Keratinocyte (primary cell): Measurements from ENCODE around the gene SPON1. TPM values are rescaled to one million over a fixed set of nuclear protein-coding genes. Genes with fewer than 3 reads are reported as not detected.

ENCODE experiments used
- DNase-seq: peaks from one replicate; pipeline ENCODE4 v3.0.0-alpha.2; 2011; ENCODE audit warnings: low read depth, missing footprints, low spot score
- FAIRE-seq: peaks from 2 replicates; lab custom pipeline; 2011; peaks lifted over from hg19 to GRCh38; lab: Jason Lieb, UNC
- H2AFZ ChIP-seq: 2 replicates; pipeline ENCODE4 v1.6.0; 2012; ENCODE audit warnings: low read length, control low read depth, inconsistent platforms; ENCODE audit not compliant: control insufficient read depth
- H3K27ac ChIP-seq: 2 replicates; pipeline ENCODE4 v1.5.1; 2011; ENCODE audit warnings: low read length; ENCODE audit not compliant: control insufficient read depth, insufficient read depth
- H3K27me3 ChIP-seq: 3 replicates; pipeline ENCODE4 v1.6.0; 2011; ENCODE audit warnings: low read length; ENCODE audit not compliant: control insufficient read depth, insufficient read depth; ENCODE audit errors: extremely low read depth
- H3K36me3 ChIP-seq, 2 experiments: 2 replicates in 1 of 2; 3 replicates in 1 of 2; pipeline ENCODE4 v1.5.1; 2011; ENCODE audit warnings: low read length in 2 of 2, mild to moderate bottlenecking in 1 of 2; ENCODE audit not compliant: control insufficient read depth in 2 of 2, insufficient read depth in 2 of 2; ENCODE audit errors: extremely low read depth in 1 of 2
- H3K4me1 ChIP-seq: 3 replicates; pipeline ENCODE4 v1.5.1; 2011; ENCODE audit warnings: low read length; ENCODE audit not compliant: control insufficient read depth, insufficient read depth; ENCODE audit errors: extremely low read depth
- H3K4me2 ChIP-seq: 3 replicates; pipeline ENCODE4 v1.6.0; 2011; ENCODE audit warnings: low read depth, low read length; ENCODE audit not compliant: control insufficient read depth, insufficient read depth; ENCODE audit errors: extremely low read depth
- H3K4me3 ChIP-seq, 3 experiments: fragments of 200-600 bp in 1 of 3; sonication (generic) in 1 of 3; 2 replicates in 2 of 3; 3 replicates in 1 of 3; pipeline ENCODE4 v1.5.1; 2011 to 2016; ENCODE audit warnings: low read length in 3 of 3, mild to moderate bottlenecking in 3 of 3, control low read depth in 2 of 3, inconsistent platforms in 1 of 3, low read depth in 1 of 3, mixed read lengths in 1 of 3, mixed run types in 1 of 3, moderate library complexity in 1 of 3; ENCODE audit not compliant: control insufficient read depth in 2 of 3, insufficient read depth in 2 of 3; ENCODE audit errors: extremely low read depth in 1 of 3
- H3K79me2 ChIP-seq: 2 replicates; pipeline ENCODE4 v1.6.0; 2012; ENCODE audit warnings: low read length; ENCODE audit not compliant: control insufficient read depth, insufficient read depth
- H3K9ac ChIP-seq: 3 replicates; pipeline ENCODE4 v1.6.0; 2011; ENCODE audit warnings: low read length; ENCODE audit not compliant: control insufficient read depth, insufficient read depth; ENCODE audit errors: extremely low read depth
- H3K9me1 ChIP-seq: 3 replicates; pipeline ENCODE4 v1.6.0; 2011; ENCODE audit warnings: low read length; ENCODE audit not compliant: control insufficient read depth, insufficient read depth; ENCODE audit errors: extremely low read depth
- H3K9me3 ChIP-seq: 2 replicates; pipeline ENCODE4 v1.5.1; 2012; ENCODE audit warnings: low read depth, low read length; ENCODE audit not compliant: control insufficient read depth
- H4K20me1 ChIP-seq: 3 replicates; pipeline ENCODE4 v1.6.0; 2011; ENCODE audit warnings: low read length; ENCODE audit not compliant: control insufficient read depth, insufficient read depth; ENCODE audit errors: extremely low read depth
- EZH2 ChIP-seq: IDR thresholded peaks from one replicate; pipeline ENCODE4 v1.6.1; 2012; ENCODE audit warnings: inconsistent platforms, mild to moderate bottlenecking, low read length, moderate library complexity
- dilution Hi-C: fragments of 300-500 bp; cut with MboI; formaldehyde crosslinking; loops from one replicate; pipeline ENCODE4 v1.7.0; 2020; ENCODE audit warnings: low sequenced_read_pairs; ENCODE audit not compliant: extremely low pct_ligation_motif_present
- polyA plus RNA-seq, 5 experiments: library from polyadenylated mRNA; depleted of rRNA in 3 of 5; stranded (reverse) in 3 of 5; stranded (forward) in 1 of 5; unstranded in 1 of 5; fragments of >200 nt; gene quantifications; 1 replicate in 1 of 5; 2 replicates in 3 of 5; 3 replicates in 1 of 5; pipeline versions ENCODE4 v1.2.1 to v1.2.3, GENCODE V29; 2011 to 2012; ENCODE audit warnings: missing spikeins in 2 of 5, low read depth in 1 of 5, low replicate concordance in 1 of 5
- TF ChIP-seq, protein P1 (sequence below), 3 experiments: IDR thresholded peaks in 1 of 3; conservative IDR thresholded peaks in 1 of 3; optimal IDR thresholded peaks in 1 of 3; 2 replicates in 2 of 3; 3 replicates in 1 of 3; pipeline versions ENCODE3 to v1.5.1; 2011; ENCODE audit warnings: low read length in 3 of 3, mild to moderate bottlenecking in 3 of 3, moderate library complexity in 2 of 3, control low read depth in 1 of 3, inconsistent platforms in 1 of 3; ENCODE audit not compliant: insufficient read depth in 2 of 3; ENCODE audit errors: extremely low read depth in 1 of 3

Gene SPON1
- polyA plus RNA-seq, 1 donor (not counting 4 experiments of a cell fraction or from before 2014, with no cell fraction given) = not detected

GRCh38 chr11:14036469-14036868, 73.9 kb downstream of the SPON1 start:
- Histone ChIP-seq H3K4me2 (no peak overlapping the region), H2AFZ (no peak overlapping the region), H3K27ac (no peak overlapping the region), H4K20me1 (no peaks in the 10 kb centered on the region), H3K9ac (no peak overlapping the region), H3K36me3 (no peaks in the 10 kb centered on the region), H3K9me3 (no peaks in the 10 kb centered on the region), H3K79me2 (no peaks in the 10 kb centered on the region), H3K9me1 (no peaks in the 10 kb centered on the region), H3K27me3 (no peaks in the 10 kb centered on the region), H3K4me3 (no peak overlapping the region), H3K4me1 (no peaks in the 10 kb centered on the region)
- dilution Hi-C loops = no loop called here
- DNase-seq (no peak), FAIRE-seq (peak; percentile 39)
- TF ChIP-seq, protein P1, sequence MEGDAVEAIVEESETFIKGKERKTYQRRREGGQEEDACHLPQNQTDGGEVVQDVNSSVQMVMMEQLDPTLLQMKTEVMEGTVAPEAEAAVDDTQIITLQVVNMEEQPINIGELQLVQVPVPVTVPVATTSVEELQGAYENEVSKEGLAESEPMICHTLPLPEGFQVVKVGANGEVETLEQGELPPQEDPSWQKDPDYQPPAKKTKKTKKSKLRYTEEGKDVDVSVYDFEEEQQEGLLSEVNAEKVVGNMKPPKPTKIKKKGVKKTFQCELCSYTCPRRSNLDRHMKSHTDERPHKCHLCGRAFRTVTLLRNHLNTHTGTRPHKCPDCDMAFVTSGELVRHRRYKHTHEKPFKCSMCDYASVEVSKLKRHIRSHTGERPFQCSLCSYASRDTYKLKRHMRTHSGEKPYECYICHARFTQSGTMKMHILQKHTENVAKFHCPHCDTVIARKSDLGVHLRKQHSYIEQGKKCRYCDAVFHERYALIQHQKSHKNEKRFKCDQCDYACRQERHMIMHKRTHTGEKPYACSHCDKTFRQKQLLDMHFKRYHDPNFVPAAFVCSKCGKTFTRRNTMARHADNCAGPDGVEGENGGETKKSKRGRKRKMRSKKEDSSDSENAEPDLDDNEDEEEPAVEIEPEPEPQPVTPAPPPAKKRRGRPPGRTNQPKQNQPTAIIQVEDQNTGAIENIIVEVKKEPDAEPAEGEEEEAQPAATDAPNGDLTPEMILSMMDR (optimal IDR thresholded peaks at IDR 0.05 in 1 of 3, IDR thresholded peaks at IDR 0.05 in 1 of 3, conservative IDR thresholded peaks at IDR 0.05 in 1 of 3; ENCODE audit: extremely low read depth in 1 of 3, insufficient read depth in 2 of 3, low read length in 3 of 3) = no peak

DNA sequence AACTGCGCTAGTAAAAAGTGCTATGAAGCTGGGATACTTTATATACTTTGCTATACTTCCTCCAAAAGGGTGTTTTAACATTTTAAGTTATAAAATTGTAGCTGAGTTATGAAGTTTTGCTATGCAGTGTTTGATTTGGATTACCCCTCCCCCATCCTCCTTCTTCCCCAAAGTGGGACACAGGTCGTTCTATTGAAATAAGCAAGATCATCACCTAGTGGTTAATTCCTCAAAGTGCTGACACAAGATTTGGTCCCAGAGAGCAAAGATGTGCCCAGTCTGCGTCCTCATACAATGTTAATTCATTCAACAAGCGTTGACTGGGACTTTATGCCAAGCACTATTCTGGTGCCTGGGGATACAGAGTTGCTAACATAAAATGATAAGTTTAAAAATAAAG, 78.5 kb downstream of the SPON1 start:
- TF ChIP-seq, protein P1 (optimal IDR thresholded peaks at IDR 0.05 in 1 of 3, IDR thresholded peaks at IDR 0.05 in 1 of 3, conservative IDR thresholded peaks at IDR 0.05 in 1 of 3; ENCODE audit: extremely low read depth in 1 of 3, insufficient read depth in 2 of 3, low read length in 3 of 3) = peak; percentile 19 to 32 (median 24)
- TF ChIP-seq EZH2 = no peak
- DNase-seq (no peak), FAIRE-seq (no peak)
- no peak overlapping the region for H3K4me3 ChIP-seq
- H3K27me3 ChIP-seq = no peaks in the 10 kb centered on the region
- no peaks in the 10 kb centered on the region for H3K9me3 ChIP-seq
- no peaks in the 10 kb centered on the region for H3K9me1 ChIP-seq
- H3K79me2 ChIP-seq = no peaks in the 10 kb centered on the region
- H3K9ac ChIP-seq = no peak overlapping the region
- dilution Hi-C loops = no loop called here
- no peaks in the 10 kb centered on the region for H4K20me1 ChIP-seq
- no peak overlapping the region for H3K27ac ChIP-seq
- no peak overlapping the region for H2AFZ ChIP-seq
- H3K4me2 ChIP-seq = no peak overlapping the region
- no peaks in the 10 kb centered on the region for H3K36me3 ChIP-seq
- H3K4me1 ChIP-seq = no peaks in the 10 kb centered on the region
